SIG-M5 treated with dmso at 0.1 percent for 504 hours (cell line): ENCODE results near the gene RNF115.
A peak's percentile ranks its signal among the peaks of the same experiment; 100 is the strongest.
"Not testable (repeated sequence)": the region's sequence is repeated elsewhere in the genome, so short reads cannot be mapped to it uniquely, and the experiment has no call there.

Experiments used
- DNase-seq: peaks from one replicate; lab custom pipeline; 2025; ENCODE audit not compliant: unreplicated experiment; lab: John Stamatoyannopoulos, UW

Gene RNF115

DNA sequence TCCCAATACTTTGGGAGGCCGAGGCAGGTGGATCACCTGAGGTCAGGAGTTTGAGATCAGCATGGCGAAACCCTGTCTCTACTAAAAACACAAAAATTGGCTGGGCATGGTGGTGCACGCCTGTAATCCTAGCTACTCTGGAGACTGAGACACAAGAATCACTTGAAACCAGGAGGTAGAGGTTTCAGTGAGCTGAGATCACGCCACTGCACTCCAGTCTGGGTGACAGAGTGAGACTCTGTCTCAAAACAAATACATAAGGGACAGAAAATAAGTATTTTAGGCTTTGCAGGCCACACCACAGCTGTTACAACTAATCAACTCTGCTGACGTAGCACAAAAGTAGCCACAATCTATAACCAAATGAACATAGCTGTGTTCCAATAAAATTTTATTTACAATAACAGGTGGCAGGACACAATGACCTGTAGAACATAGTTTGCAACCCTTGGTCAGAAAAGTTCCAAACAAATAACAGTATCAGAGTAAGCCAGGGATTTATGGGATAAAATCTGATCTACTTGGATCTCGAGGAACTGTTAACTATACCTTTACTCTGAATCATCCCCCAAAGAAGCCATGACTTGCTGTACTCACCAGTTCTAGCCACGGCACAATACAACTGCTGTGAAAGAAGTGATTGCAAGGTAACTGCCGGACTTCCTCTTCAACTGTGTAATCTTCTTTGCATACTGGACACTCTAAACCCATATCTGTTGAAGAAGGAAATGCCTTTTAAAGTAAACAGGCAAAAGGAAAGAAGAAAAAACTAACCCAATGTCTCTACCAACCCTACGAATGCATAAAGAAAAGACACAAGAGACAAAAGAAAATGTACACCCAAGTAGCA, 76.3 kb downstream of the RNF115 start:
- no peak for DNase-seq

DNA sequence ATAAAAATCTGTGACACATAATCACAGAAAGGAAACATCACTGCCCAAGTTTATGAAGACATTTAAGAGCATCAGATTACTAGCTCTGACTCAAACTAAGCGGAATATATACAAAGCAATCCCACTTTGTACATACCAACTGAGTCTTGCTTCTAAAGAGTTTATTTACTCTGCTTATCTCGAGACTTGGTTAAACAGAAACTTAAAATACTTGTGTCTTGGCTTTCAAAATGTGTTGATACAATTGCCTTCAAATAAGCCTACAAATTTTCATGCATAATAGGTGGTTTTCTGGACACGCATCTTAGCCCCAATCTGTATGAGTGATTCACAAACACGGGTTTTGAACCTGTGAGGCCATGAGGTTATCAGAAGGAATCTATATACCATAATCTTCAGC, 83.6 kb downstream of the RNF115 start:
- DNase-seq: peak; percentile 55

DNA sequence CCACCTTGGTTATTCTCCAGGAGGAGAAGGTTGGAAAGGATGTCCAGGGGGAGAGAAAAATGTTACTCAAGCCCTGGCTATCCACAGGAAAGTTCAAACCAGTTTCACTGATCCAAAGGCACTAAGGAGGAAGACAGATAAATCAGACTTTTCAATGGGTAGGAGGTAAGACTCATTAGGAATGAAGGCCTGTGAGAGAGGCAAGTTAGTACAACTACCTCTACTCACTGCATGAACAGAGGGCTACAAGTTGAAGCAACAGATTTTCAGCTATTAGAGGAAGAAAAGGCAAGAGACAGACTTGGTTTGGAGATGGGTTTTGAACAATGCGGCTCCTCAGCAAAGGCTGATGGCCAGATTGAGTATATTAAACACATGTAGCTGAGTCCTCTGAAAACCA, 87.7 kb downstream of the RNF115 start:
- no peak for DNase-seq

- DNase-seq: peak; percentile 29
These were observed 93.0 kb downstream of the RNF115 start for GRCh38 chr1:145730900-145731299.

- DNase-seq: no peak
These were observed 93.4 kb downstream of the RNF115 start for GRCh38 chr1:145730467-145730866.

DNA sequence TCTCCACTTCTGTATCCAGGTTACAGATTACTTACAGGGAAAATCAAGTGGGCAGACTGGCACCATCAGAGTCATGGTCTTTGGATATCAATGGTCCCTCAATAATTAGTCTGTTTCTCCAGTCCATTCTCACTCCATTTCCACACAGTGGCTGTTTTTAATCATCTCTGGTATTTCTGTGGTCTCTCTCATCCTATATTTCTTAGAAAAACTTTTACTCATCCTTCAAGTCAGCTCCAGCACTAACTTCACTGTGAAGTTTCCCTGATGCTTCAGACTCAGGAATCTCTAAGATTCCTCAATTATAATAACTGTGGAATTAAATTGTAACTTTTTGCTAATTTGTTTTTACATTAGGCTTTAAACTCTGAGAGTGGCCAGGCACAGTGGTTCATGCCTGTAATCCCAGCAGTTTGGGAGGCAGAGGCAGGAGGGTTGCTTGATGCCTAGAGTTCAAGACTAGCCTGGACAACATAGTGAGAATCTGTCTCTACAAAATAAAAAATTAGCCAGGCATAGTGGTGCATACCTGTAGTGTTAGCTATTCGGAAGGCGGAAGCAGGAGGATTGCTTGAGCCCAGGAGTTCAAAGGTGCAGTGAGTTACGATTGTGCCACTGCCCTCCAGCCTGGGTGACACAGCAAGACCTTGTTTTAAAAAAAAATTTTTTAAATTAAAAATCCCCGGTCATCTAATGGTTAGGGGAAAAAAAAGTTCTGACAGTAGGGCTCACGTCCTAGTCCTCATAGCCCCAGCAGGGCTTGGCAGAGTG, 94.0 kb downstream of the RNF115 start:
- no peak for DNase-seq

- DNase-seq: no peak
These were observed 94.7 kb downstream of the RNF115 start for GRCh38 chr1:145729196-145729595.

DNA sequence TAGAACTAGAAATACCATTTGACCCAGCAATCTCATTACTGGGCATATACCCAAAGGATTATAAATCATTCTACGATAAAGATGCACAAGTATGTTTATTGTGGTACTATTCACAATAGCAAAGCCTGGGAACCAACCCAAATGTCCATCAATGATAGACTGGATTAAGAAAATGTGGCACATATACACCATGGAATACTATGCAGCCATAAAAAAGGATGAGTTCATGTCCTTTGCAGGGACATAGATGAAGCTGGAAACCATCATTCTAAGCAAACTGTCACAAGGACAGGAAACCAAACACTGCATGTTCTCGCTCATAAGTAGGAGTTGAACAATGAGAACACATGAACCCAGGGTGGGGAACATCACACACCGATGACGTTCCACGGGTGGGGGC, 97.7 kb downstream of the RNF115 start:
- not testable (repeated sequence) for DNase-seq

DNA sequence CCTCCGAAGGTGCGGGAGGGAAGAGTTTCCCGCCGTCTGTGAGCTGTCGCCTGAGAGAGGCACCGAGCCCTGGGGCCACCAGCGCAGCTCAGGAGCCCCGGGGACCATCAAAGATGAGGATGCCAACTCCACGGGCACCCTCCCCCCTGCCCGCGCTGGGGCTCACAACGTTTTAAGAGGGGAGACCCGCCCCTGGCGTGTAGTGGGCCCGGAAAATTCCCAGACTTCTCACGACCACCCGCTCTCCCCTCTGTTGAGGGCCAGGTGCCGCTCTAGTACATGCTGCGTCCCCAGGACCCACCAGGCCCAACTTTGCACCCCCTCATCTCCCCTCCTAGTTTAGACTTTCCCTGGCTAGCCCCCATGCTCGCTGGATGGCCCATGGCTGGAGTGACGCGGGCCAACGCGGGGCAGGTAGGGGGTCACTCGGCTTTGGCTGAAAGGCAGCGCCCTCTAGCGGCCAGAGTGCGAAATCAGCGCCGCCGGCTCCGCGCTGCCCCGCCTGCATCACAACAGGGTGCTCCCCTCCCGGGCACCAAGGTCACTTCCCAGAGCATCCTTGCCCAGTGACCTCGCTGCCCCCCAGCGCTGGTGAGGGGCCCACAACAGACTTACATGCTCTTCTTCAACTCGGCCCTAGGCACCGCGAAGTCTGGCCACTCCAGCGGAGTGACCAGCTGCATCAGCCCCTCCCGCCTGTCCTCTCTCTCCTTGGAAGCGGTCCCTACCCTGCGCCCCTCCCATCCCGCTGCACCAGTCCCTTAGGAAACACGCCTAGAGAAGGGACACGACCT, 102.8 kb downstream of the RNF115 start:
- DNase-seq: peak; percentile 56

- no peak for DNase-seq
These were observed 103.4 kb downstream of the RNF115 start for GRCh38 chr1:145720556-145720877.

GRCh38 chr1:145719230-145720079, 104.4 kb downstream of the RNF115 start, which contains the start of gene CD160:
CD160 (plus strand) TSS chr1:145719499; CDS start chr1:145728328, 8,829 bp downstream.
- no peak for DNase-seq

DNA sequence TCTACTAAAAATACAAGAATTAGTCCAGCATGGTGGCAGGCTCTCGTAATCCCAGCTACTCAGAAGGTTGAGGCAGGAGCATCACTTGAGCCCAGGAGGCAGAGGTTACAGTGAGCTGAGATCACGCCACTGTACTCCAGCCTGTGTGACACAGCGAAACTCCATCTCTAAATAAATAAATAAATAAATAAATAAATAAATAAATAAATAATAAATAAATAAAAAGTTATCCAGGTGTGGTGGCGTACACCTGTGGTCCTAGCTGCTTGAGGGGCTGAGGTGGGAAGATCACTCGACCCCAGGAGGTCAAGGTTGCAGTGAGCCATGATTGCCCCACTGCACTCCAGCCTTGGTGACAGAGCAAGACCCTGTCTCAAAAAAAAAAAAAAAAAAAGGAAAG, 105.4 kb downstream of the RNF115 start:
- not testable (repeated sequence) for DNase-seq

DNA sequence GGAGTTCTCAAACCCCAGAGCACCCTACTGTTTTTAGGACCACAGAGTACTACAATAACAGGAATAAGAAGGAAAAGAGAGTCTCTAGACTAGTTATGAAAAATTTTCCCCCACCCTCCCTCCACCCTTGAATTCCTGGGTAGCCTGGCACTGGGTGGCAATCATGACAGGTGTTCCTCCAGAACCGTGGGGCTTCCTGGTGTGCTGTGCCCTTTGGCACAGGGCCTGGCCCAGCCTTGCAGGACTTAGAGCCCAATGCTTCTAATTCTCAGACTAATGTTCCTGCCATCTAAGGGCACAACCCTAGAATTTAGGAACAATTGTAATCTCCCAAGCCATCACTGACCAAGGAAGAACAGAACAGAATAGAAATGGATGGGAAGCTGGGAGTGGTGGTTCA, 106.1 kb downstream of the RNF115 start:
- no peak for DNase-seq

GRCh38 chr1:145716641-145717345, 107.1 kb downstream of the RNF115 start:
- DNase-seq: no peak

GRCh38 chr1:145714524-145715111, 109.3 kb downstream of the RNF115 start:
- no peak for DNase-seq

- peak; percentile 35 for DNase-seq
These were observed 112.7 kb downstream of the RNF115 start for GRCh38 chr1:145711213-145711651.

DNA sequence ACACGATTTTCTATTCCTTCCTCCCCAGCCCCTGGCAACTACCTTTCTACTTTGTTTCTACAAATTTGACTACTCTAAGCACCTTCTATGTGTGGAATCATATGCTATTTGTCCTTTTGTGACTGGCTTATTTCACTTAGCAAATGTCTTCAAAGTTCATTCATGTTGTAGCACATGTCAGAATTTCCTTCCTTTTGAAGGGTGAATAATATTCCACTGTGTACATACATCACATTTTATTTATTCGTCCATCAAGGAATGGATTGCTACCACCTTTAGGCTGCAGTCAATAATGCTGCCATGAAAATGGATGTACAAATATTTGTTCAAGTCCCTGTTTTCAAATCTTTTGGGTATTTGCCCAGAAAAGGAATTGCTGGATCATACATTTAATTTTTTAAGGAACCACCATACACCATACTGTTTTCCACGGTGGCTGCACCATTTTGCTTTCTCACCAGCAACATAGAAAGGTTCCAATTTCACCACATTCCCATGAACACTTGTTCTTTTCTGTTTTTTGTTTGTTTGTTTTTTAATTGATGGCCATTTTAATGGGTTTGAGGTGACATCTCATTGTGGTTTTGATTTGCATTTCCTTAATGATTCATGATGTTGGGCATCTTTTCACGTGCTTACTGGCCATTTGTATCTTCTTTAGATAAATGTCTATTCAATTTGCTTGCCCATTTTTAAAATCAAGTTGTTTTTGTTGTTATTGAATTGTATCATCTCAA, 113.4 kb downstream of the RNF115 start:
- no peak for DNase-seq

- DNase-seq: no peak
These were observed 115.8 kb downstream of the RNF115 start for GRCh38 chr1:145708063-145708462.
